ENCODE measurements around the gene FILIP1L. TPM values are rescaled to one million over a fixed set of nuclear protein-coding genes. Genes with fewer than 3 reads are reported as not detected.

Gene FILIP1L
- total and polyA plus RNA-seq, 2 of the 8 experiments (the other 6 are each of a cell fraction or from before 2014, with no cell fraction given) = 0.06 to 0.09 TPM

DNA sequence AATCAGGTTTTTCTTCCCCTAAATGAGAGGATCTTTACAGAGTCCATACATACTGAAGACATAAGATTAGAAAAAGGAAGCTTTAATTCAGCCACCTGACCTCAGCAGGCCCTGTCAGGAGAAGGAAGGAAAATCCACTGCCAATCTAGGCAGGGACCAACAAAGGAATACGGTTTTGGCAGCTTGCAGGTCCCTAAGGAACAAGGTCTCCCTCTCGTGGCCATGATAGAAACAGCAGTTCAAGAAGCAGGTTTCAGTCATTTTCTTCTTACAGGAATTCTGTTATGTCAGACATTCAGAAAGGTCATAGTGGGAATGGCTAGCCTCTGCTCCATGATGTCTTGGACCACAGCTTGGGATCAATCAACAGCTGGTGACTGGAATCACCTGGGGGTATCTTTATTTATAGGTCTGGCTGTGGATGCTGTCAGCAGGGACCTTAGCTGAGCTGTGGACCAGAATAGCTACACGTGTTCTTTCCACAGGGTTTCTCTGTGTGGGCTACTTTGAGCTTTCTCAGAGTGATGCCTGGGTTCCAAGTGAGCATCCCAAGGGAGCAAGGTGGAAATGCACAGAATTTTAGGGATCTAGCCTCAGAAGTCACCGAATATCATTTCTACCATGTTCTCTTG is 306.0 kb downstream of the FILIP1L start (continued):
- TF ChIP-seq NANOG (IDR thresholded peaks at IDR 0.05; ENCODE audit: insufficient read depth, low read depth, low read length, poor library complexity, severe bottlenecking) (no peak), HDAC6 (IDR thresholded peaks at IDR 0.05; ENCODE audit: low read depth, low read length) (no peak), SAP30 (IDR thresholded peaks at IDR 0.05; ENCODE audit: insufficient read depth, insufficient replicate concordance, low read length) (no peak), KDM1A (IDR thresholded peaks at IDR 0.05; ENCODE audit: borderline replicate concordance, low read length) (no peak), KDM4A (IDR thresholded peaks at IDR 0.05; ENCODE audit: low read depth, low read length, severe bottlenecking) (no peak), CHD1 (IDR thresholded peaks at IDR 0.05; ENCODE audit: low read depth, low read length) (no peak)
- TF ChIP-seq, protein P1, sequence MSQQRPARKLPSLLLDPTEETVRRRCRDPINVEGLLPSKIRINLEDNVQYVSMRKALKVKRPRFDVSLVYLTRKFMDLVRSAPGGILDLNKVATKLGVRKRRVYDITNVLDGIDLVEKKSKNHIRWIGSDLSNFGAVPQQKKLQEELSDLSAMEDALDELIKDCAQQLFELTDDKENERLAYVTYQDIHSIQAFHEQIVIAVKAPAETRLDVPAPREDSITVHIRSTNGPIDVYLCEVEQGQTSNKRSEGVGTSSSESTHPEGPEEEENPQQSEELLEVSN (IDR thresholded peaks at IDR 0.05) = no peak

Measured in H1 (cell line).